Dedifferentiated amniotic fluid mesenchymal stem cell (primary cell): ENCODE data around the gene LEKR1.

ENCODE experiments used
- DNase-seq: peaks from one replicate; pipeline ENCODE4 v3.0.0-alpha.2; 2016; ENCODE audit errors: extremely low spot score

Gene LEKR1

DNA sequence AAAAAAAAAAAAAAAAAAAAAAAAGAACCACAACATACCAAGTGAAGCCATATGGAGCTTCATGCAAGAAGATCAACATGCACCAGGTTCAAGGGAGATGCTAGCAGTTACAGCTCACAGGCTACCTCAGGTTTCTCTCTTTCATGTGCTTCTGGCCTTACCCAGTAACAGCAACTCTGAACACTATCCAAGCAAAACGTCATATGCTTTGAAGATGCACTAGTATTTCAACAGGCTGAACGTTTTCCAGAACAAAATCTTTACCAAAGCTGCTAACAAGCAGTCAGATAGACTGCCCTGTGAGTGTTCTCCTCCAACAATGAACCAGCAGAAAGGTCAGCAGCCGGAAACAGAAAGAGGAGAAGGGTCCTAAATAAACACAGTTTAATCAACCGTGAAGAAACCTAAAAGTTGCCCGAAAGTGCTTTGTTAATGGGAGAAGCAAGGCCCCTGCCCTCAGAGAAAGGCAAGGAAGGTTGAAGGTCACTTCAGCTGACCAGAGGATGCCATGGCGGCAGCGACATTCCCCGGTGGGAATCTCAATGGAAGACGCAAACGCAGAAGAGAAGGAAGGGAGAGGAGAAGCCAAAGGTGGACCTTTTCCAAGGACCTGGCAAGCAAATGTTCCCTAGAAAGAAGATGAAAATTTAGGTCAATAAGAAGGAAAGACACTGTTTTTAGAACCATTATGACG lies 253.7 kb downstream of the LEKR1 start:
- no peak for DNase-seq

DNA sequence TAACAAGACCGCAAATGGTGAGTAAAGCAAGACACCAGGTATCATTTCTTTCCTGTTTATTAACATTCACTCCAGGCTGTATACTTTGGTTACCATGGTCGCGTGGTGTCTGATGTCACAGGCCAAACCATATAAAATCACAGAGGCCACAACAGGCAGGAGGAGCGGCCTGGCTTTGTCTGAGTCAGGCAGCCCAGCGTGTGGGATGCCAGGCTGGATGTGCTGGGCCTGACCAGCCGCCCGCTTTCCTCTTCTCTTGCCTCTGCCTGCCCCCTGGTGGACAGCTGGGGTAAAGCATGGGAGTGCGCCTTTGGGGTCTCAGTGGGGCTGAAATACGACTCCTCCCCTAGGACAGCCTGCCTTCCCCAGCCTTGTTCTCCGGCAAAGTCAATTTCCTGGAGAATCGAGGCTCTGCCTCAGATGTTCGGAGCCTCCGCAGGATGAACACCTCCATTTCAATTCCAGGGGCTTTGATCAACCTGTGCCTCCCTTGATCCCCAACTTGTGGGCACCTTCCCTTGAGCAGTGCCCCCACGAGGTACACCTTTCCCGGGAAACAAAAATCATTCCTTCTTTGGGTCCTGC lies 255.6 kb downstream of the LEKR1 start:
- peak; percentile 94 for DNase-seq

DNA sequence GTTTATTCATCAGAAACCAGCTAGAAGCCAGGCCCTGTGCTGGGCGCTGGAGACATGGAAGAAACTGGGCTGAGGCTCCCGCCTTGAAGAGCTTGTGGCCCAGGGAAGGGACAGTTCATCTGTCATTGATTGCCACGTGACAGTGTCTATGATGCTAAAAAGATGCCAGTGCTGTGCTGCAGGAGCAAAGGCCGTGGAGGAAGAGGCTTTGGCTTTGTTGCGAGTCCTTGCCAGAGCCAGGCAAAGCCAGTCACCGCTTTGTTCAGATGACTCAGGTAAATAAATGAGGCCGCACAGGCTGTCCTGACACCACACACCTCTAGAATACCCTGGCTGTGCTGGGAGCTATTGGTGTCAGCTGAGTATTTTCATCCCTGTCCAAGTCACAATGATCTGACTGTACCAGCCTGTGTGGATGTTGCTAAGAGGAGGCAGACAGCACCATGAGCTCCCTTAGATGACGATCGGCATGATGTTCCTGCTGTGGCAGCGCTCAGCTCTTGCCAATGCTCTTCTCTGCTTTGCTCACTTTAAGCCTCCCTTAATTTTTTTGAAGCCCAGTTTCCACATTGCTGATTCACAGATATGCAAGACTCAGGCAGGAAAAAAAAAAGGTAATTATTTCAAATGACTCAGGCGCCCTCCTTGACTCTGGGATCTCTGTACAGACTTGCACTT lies 256.3 kb downstream of the LEKR1 start:
- peak; percentile 35 for DNase-seq

DNA sequence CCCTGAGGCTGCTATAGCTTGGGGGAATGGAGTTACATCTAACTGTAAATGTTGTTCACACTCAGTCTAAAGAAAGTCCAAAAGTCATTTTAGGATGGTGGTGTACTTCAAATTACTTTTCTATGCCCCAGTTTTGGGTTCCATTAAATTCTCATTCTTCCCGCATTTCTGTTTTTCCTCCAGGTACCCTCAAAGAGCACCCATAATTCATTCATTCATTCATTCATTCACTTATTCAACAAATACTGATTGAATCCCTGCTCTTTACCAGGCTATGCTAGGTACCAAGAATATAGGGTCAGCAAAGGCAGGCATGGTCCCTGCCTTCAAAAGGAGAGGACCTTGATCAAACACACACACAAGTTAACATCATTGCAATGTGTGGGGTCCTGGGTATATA lies 257.7 kb downstream of the LEKR1 start:
- DNase-seq, result no peak

DNA sequence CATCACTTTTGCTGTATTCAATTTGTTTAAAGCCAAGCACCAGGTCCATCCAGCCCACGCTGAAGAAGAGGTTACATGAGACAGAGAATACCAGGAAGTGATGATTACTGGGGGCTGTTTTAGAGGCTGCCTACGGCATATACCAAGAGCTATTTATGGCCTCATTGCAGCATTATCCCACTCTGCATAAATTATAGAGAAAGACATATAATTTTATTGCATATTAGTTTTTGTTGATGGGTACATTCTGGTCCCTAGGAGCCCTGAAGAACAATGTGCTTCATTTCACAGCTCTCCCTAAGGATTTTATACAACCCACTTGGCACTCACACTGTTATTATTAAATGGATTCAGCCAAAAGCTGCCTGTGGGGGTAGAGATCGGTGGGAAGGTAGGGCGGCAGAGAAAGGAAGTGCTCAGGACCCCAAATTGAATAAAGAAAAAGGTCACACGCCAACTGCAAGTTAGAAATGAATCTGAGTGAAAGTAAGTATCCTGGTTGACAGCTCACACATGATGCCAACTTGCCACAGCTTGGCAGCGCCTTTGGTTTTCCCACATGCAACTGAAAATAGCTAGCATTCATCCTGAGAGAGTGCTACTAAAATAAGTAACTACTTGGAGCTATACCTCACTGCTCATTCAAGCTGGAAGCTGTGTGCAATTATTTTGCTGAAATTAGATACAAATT lies 260.1 kb downstream of the LEKR1 start:
- DNase-seq, result no peak

DNA sequence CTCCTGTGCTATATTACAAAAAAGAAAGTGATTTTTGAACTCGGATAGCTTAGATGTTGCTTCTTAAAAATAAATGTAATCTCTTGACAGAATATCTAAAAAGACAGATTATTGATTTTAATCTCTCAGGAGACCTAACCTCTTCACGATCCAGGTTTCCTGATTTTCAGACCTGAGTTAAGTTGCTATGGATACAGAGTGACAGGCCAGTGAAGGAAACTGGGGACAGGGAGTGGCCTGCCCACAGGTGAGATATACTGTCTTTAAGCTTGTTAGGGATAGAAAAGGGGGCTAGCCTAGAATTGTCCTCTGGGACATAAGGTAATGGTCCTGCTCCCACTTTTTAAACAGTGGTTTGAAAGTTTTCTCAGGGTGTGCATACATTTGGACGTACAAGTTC lies 260.6 kb downstream of the LEKR1 start:
- no peak for DNase-seq

DNA sequence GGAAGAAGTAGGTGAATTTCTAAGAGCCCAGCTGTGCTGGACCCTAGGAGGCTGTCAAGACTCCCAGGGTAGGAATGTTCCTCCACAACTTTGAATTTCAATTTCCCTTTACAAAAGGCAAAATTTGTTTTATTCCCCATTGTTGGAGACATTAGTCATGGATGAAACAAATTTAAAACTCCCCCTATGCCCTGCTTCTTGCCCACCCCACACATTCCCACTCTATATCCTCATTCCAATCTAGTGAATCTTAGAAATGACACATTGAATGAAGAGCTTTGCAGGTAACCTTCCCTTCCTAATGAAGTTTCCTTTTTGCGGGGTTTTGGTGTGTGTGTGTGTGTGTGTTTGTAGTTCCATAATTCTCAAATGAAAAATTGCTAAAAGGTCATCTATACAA lies 261.2 kb downstream of the LEKR1 start:
- no peak for DNase-seq

DNA sequence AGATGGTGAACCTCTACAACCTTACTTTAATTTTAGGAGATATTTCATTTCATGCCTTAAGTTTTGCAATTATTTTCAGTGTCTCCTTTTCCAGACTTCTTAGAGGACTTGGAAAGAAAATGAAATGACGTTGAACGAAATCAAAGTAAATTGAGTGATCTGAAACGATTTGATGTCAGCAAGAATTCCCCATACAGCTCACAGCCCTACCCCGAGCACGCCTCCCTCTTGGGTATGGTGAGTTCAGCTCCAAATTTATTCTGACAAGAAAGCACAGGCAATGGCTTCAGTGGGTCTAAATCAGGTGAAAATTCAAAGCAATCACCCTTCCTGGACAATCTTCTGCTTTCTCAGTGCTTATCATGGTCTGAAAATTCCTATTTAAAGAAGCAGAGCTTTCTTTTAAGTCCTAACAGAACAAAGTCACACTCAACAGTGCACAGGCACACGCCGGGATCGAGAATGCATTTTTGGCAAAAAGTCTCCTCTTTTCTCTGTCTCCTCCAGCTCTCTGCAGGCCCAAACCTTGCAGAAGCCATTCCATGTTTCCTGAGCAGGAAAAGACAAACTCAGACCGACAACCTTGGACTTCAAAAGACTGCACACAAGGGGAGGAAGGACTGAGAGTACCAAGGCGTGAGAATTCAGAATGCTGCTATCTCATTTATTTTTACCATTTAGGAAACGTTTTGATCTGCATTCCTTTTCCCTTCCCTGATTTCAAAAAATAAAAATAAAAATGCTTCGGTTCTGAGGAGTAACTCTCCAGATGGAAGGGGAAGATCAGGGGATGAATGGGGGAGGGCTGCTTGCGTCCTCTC lies 261.8 kb downstream of the LEKR1 start:
- no peak for DNase-seq

DNA sequence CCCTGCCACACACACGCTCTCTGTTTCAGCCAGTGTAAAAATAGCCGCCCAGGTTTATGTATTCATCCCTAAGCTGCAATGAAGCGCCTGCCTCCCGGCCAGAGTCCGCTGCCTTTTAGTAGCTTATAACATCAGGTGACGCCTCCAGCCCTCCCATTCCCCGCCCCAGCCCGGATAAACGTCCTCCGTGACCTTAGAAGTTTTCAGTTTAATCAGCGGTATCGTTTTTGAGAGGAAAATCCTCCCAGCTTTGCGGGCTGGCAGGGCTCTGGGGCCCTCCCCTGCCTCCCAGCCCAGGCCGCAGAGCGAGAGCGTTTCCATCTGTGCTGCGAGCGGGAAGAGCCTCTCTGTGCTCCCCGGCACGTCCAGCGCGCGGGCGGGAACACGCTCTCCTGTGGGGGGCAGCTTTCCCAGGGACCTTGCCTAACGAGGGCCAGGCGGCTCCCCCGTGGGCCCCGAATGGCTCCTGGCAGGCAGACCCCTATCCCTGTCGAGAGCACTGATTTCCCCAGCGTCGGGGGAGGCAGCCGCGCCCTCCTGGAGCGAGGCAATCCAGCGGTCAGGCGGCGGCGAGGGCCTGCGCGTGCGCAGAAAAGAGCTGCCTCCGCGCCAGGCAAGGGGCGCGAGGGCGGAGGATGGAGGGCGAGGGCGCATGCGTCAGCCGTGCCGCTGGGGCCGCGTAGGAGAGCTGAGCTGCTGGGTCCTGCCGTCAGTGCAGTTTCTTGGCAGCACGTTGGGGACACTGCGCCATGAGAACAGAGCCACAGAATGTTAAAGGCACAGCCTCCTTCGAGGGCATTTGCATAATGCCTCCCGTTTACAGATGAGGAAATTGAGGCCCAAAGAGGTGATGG lies 262.7 kb downstream of the LEKR1 start:
- DNase-seq, result peak; percentile 89

DNA sequence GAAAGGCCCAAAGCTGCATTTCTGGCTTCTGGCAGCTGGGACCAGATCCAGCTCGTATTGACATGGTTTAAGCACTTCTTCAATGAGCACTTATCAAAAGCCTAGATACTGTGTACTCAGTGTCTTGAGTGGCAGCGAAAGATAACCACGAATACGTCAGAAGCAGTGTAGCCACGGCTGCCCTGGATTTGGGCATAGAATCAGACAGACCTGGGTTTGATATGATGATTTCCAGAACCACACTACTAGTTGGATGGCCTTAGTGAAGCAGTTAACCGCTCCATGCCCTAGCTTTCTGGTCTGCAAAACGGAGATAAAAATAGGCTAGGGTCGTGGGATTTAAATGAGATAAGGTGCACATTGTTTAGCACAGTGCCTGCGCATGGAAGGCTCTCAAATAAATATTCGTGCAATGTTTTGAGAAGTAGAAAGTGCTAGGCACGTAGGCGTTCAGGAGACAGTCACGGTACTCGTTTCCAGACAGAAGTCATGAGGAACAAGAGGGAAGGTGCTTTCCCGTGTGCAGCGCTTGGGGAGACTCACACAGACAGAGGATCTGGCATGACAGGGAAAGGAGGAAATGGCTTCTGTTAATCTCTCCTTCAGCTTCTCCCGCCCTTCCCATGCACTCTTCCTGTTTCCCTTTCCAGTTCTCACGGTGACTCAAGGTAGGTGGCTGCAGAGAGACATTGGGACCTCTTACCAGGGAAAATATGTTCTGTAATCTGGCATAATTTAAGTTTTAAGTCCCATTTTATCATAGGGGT lies 263.5 kb downstream of the LEKR1 start:
- DNase-seq, result no peak

DNA sequence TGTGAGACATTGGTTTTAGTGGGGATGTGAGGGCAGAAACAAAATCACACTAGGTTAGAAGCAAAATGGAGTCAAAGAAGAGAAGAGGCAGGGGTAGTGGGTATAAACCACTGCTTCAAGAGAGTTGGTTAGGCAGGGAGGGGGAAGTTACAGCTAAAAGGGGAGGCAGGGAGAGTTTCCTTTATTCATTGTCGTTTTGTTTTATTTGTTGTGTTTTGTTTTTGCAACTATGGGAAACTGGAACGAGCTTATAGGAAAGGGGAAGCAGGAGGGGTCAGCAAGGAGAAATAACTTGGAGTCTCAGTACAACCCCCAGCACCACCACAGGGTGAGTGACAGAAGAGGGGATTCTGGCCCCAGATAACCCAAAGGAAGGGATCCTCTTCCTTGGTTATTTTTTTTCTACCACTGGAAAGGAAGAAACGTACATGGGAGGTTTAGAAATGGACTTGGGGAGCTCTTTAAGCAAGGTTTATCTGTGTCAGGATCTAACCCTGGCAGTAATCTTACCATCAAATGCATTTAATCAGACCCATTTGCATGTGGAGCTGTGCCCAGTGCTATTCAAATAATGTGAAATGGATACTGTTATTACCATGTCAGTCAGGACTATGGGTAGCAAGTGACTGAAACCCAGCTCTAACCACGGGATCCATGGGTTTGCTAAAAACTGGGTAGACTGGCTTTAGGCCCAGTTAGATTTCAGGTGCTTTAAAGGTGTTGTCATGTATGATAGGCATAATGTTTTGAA lies 265.1 kb downstream of the LEKR1 start:
- no peak for DNase-seq

DNA sequence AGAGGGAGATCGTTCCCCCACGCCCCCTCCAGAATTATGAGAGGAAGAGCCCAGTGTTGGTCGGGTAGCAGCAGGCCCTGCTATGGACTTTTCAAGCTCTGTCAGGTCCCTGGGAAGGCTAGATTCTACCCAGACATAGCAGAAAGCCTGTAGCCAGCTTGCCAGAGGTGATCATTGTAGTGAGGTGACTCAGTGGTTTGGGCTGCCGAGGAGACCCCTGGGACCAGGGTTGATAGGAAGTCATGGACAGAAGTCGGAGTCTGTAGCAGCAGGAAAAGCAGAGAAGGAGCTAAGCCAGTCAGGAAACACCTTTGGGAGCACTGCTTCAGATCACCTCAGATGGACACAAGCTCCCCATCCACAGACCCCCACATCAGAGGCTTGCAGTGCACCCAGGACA lies 266.1 kb downstream of the LEKR1 start:
- no peak for DNase-seq

DNA sequence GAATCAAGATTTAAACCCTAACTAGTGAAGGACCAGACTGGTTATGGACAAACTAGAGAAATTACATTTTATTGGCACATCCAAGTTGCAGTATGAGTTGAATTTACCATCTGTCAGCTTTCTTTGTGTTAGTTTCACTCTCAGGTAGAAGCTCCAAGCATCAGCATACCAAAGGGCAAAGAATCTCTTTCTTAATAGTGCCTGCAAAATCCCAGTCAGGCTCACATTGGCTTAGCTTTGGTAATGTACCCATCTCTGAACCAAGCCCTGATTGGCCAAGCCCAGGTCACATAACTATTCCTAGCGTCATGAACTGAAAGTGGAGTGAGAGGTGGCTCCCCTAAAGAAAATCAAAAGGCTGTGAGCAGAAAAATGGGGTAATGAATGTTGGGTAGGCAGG lies 266.9 kb downstream of the LEKR1 start:
- DNase-seq, result no peak

DNA sequence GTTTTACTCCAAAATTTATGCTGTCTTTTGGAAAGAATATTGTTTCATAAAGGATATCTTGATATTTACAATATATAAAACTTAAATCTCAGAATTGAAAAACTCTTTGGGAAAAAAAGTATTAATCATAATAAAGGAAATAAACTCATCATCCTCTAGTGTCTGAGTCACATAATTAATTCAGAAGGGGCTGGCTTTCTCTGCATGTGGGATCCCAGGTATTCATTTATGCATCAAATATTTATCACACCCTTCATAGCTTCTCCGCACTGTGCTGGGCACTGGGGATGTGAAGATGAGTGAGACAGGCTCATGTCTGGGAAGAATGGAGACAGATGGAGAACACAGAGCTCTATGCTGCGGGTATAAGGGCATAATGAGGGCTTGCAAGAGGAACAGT lies 268.1 kb downstream of the LEKR1 start:
- no peak for DNase-seq

DNA sequence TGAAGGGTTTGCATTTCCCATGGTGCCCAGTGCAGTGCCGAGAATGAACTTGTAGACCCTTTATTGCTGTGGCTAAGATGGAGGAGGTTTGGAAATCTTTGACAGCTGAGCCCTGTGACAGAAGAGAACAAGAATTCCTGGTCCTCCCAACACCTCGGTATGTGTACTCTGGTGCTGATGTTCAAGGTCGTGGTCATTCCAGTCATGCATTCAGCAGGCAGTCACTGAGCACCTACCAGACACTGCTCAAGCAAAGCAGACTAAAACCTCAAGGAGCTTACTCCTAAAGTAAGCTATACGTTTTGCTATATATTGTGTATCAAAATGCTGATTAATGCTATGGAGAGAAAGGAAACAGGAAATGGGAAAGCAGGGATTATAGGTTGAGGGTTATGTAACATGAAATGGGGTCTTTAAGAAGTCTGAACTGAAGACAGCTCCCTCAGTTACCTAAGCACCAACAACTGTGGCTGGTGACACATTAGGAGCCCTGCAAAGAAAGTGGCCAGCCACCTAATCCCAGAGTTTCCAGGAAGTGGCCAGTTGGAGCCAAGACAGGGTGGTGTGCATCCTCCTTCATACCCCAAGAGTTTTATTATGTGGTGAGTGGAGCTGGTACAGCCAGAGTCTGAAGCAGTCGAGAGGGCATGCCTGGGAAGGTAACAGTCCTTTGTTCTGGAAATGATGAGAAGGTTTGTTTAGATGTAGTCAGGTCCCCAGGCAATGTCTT lies 268.8 kb downstream of the LEKR1 start:
- no peak for DNase-seq
